ENCODE data around the gene RHOT1.

DNA sequence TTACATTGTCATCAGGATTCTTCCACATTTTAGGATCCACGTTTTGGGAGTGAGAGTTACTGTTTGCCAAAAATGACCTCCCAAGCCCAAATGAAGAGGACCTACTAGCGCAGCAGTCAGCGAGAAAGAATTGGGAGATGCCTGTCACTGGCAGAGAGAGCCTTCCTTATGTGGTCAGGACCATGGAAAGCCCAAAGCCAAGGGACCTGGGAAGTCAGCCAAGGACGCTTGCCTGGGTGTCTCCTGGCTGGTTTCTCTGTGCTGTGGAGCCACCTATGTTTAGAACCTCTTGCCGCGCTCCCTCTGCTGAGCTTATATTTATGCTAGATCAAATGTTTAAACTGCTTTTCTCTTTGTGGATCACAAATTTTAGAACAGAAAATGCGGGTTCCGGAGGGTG, 98.4 kb downstream of the RHOT1 start:
- no peak for TF ChIP-seq ZFP3 (CRISPR knock-in tag; IDR thresholded peaks at IDR 0.05)
- TF ChIP-seq CSDC2 (CRISPR knock-in tag; IDR thresholded peaks at IDR 0.05) = no peak
- no peak for TF ChIP-seq ZNF565 (CRISPR knock-in tag; conservative IDR thresholded peaks at IDR 0.05; ENCODE audit: low read depth)

Data from SK-N-SH treated with all-trans-retinoic acid at 6 μM for 48 hours (cell line).